Activated naive CD8-positive, alpha-beta T cell (primary cell): ENCODE data around the gene LHPP.

Experiments
- H3K27ac Mint-ChIP-seq: one replicate; pipeline ENCODE4 v1.8.0; 2021; ENCODE audit warnings: mixed read lengths
- H3K27me3 Mint-ChIP-seq: one replicate; pipeline ENCODE4 v1.8.0; 2021; ENCODE audit warnings: mixed read lengths
- H3K36me3 Mint-ChIP-seq: one replicate; pipeline ENCODE4 v1.8.0; 2021; ENCODE audit warnings: mixed read lengths
- H3K4me1 Mint-ChIP-seq: one replicate; pipeline ENCODE4 v1.8.0; 2021; ENCODE audit warnings: low read depth, mixed read lengths
- H3K4me3 Mint-ChIP-seq: one replicate; pipeline ENCODE4 v1.8.0; 2021; ENCODE audit warnings: mild to moderate bottlenecking, mixed read lengths
- H3K9me3 Mint-ChIP-seq: one replicate; pipeline ENCODE4 v1.8.0; 2021; ENCODE audit warnings: low read depth, mixed read lengths

LHPP gene

GRCh38 chr10:124650820-124651401 lies 189.3 kb downstream of the LHPP start:
- Mint-ChIP-seq H3K27ac (peak overlapping the region; percentile 76), H3K27me3 (no peaks in the 10 kb centered on the region), H3K36me3 (peaks cover 2% of the 10 kb centered on the region), H3K9me3 (no peaks in the 10 kb centered on the region), H3K4me1 (peaks cover 78% of the 10 kb centered on the region), H3K4me3 (peak overlapping the region; percentile 66)

- peaks cover 73% of the 10 kb centered on the region for H3K4me1 Mint-ChIP-seq
- H3K9me3 Mint-ChIP-seq: no peaks in the 10 kb centered on the region
- H3K27ac Mint-ChIP-seq: no peak overlapping the region
- no peaks in the 10 kb centered on the region for H3K27me3 Mint-ChIP-seq
- H3K4me3 Mint-ChIP-seq: no peak overlapping the region
- peaks cover 2% of the 10 kb centered on the region for H3K36me3 Mint-ChIP-seq
Measured at GRCh38 chr10:124651402-124651891, 189.8 kb downstream of the LHPP start.

GRCh38 chr10:124652200-124652599 lies 190.6 kb downstream of the LHPP start:
- H3K4me1 Mint-ChIP-seq: peaks cover 67% of the 10 kb centered on the region
- peak overlapping the region; percentile 6 for H3K27ac Mint-ChIP-seq
- H3K4me3 Mint-ChIP-seq: no peak overlapping the region

GRCh38 chr10:124652701-124653100 lies 191.1 kb downstream of the LHPP start:
- H3K36me3 Mint-ChIP-seq: peaks cover 2% of the 10 kb centered on the region
- peaks cover 66% of the 10 kb centered on the region for H3K4me1 Mint-ChIP-seq
- no peaks in the 10 kb centered on the region for H3K9me3 Mint-ChIP-seq
- H3K27ac Mint-ChIP-seq: no peak overlapping the region
- H3K27me3 Mint-ChIP-seq: no peaks in the 10 kb centered on the region
- no peak overlapping the region for H3K4me3 Mint-ChIP-seq

More at GRCh38 chr10:124652200-124652599, 190.6 kb downstream of the LHPP start:
- Mint-ChIP-seq H3K36me3 (peaks cover 2% of the 10 kb centered on the region), H3K9me3 (no peaks in the 10 kb centered on the region), H3K27me3 (no peaks in the 10 kb centered on the region)

GRCh38 chr10:124653311-124653710 lies 191.7 kb downstream of the LHPP start:
- Mint-ChIP-seq H3K4me3 (no peak overlapping the region), H3K9me3 (no peaks in the 10 kb centered on the region), H3K27me3 (no peaks in the 10 kb centered on the region), H3K4me1 (peaks cover 65% of the 10 kb centered on the region), H3K36me3 (peaks cover 2% of the 10 kb centered on the region), H3K27ac (no peak overlapping the region)

GRCh38 chr10:124653811-124654651 lies 192.4 kb downstream of the LHPP start:
- Mint-ChIP-seq H3K9me3 (no peaks in the 10 kb centered on the region), H3K36me3 (peaks cover 2% of the 10 kb centered on the region), H3K4me1 (peaks cover 64% of the 10 kb centered on the region), H3K27me3 (no peaks in the 10 kb centered on the region), H3K27ac (no peak overlapping the region), H3K4me3 (no peak overlapping the region)

GRCh38 chr10:124654686-124655085 lies 193.1 kb downstream of the LHPP start:
- H3K27ac Mint-ChIP-seq: no peak overlapping the region
- no peaks in the 10 kb centered on the region for H3K9me3 Mint-ChIP-seq
- peaks cover 2% of the 10 kb centered on the region for H3K36me3 Mint-ChIP-seq
- no peaks in the 10 kb centered on the region for H3K27me3 Mint-ChIP-seq
- H3K4me1 Mint-ChIP-seq: peaks cover 64% of the 10 kb centered on the region
- H3K4me3 Mint-ChIP-seq: no peak overlapping the region

GRCh38 chr10:124655191-124656112 lies 193.8 kb downstream of the LHPP start:
- H3K4me1 Mint-ChIP-seq: peaks cover 65% of the 10 kb centered on the region

GRCh38 chr10:124656113-124656490 lies 194.5 kb downstream of the LHPP start:
- Mint-ChIP-seq H3K9me3 (no peaks in the 10 kb centered on the region), H3K36me3 (peaks cover 2% of the 10 kb centered on the region), H3K4me1 (peaks cover 61% of the 10 kb centered on the region), H3K27ac (no peak overlapping the region), H3K4me3 (no peak overlapping the region), H3K27me3 (no peaks in the 10 kb centered on the region)

More at GRCh38 chr10:124655191-124656112, 193.8 kb downstream of the LHPP start:
- Mint-ChIP-seq H3K27ac (no peak overlapping the region), H3K36me3 (peaks cover 2% of the 10 kb centered on the region), H3K27me3 (no peaks in the 10 kb centered on the region), H3K9me3 (no peaks in the 10 kb centered on the region), H3K4me3 (no peak overlapping the region)

- no peaks in the 10 kb centered on the region for H3K9me3 Mint-ChIP-seq
- peaks cover 2% of the 10 kb centered on the region for H3K36me3 Mint-ChIP-seq
- no peak overlapping the region for H3K27ac Mint-ChIP-seq
- H3K4me3 Mint-ChIP-seq: no peak overlapping the region
- no peaks in the 10 kb centered on the region for H3K27me3 Mint-ChIP-seq
- peaks cover 57% of the 10 kb centered on the region for H3K4me1 Mint-ChIP-seq
Measured at GRCh38 chr10:124656541-124656940, 194.9 kb downstream of the LHPP start.

- no peak overlapping the region for H3K27ac Mint-ChIP-seq
- H3K36me3 Mint-ChIP-seq: peaks cover 4% of the 10 kb centered on the region
- no peaks in the 10 kb centered on the region for H3K9me3 Mint-ChIP-seq
- H3K4me3 Mint-ChIP-seq: no peak overlapping the region
- peaks cover 55% of the 10 kb centered on the region for H3K4me1 Mint-ChIP-seq
- no peaks in the 10 kb centered on the region for H3K27me3 Mint-ChIP-seq
Measured at GRCh38 chr10:124657806-124658205, 196.2 kb downstream of the LHPP start.

GRCh38 chr10:124658591-124659242 lies 197.1 kb downstream of the LHPP start:
- Mint-ChIP-seq H3K4me1 (peaks cover 52% of the 10 kb centered on the region), H3K36me3 (peaks cover 6% of the 10 kb centered on the region), H3K4me3 (no peak overlapping the region), H3K27ac (no peak overlapping the region), H3K27me3 (no peaks in the 10 kb centered on the region), H3K9me3 (no peaks in the 10 kb centered on the region)

GRCh38 chr10:124659380-124659779 lies 197.8 kb downstream of the LHPP start:
- peaks cover 51% of the 10 kb centered on the region for H3K4me1 Mint-ChIP-seq
- H3K27me3 Mint-ChIP-seq: no peaks in the 10 kb centered on the region
- H3K27ac Mint-ChIP-seq: no peak overlapping the region
- H3K36me3 Mint-ChIP-seq: peaks cover 6% of the 10 kb centered on the region
- H3K4me3 Mint-ChIP-seq: no peak overlapping the region
- no peaks in the 10 kb centered on the region for H3K9me3 Mint-ChIP-seq

- Mint-ChIP-seq H3K9me3 (no peaks in the 10 kb centered on the region), H3K4me1 (peaks cover 45% of the 10 kb centered on the region), H3K27ac (peak overlapping the region; percentile 46), H3K27me3 (no peaks in the 10 kb centered on the region), H3K4me3 (no peak overlapping the region), H3K36me3 (peaks cover 6% of the 10 kb centered on the region)
Measured at GRCh38 chr10:124660404-124661125, 198.9 kb downstream of the LHPP start.
